ENCODE results near the gene PCDHA1.
"Not testable (repeated sequence)": the region's sequence is repeated elsewhere in the genome, so short reads cannot be mapped to it uniquely, and the experiment has no call there.

The PCDHA1 gene

DNA sequence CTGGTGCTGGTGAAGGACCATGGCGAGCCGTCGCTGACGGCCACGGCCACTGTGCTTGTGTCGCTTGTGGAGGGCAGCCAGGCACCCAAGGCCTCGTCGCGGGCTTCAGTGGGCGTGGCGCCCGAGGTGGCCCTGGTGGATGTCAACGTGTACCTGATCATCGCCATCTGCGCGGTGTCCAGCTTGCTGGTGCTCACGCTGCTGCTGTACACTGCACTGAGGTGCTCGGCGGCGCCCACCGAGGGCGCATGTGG lies 72.0 kb downstream of the PCDHA1 start:
- no peak for TF ChIP-seq ZFX (IDR thresholded peaks at IDR 0.05; ENCODE audit: borderline replicate concordance)
- TF ChIP-seq, protein P1, sequence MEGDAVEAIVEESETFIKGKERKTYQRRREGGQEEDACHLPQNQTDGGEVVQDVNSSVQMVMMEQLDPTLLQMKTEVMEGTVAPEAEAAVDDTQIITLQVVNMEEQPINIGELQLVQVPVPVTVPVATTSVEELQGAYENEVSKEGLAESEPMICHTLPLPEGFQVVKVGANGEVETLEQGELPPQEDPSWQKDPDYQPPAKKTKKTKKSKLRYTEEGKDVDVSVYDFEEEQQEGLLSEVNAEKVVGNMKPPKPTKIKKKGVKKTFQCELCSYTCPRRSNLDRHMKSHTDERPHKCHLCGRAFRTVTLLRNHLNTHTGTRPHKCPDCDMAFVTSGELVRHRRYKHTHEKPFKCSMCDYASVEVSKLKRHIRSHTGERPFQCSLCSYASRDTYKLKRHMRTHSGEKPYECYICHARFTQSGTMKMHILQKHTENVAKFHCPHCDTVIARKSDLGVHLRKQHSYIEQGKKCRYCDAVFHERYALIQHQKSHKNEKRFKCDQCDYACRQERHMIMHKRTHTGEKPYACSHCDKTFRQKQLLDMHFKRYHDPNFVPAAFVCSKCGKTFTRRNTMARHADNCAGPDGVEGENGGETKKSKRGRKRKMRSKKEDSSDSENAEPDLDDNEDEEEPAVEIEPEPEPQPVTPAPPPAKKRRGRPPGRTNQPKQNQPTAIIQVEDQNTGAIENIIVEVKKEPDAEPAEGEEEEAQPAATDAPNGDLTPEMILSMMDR (IDR thresholded peaks at IDR 0.05) = no peak
- no peak overlapping the region for H3K27ac ChIP-seq

DNA sequence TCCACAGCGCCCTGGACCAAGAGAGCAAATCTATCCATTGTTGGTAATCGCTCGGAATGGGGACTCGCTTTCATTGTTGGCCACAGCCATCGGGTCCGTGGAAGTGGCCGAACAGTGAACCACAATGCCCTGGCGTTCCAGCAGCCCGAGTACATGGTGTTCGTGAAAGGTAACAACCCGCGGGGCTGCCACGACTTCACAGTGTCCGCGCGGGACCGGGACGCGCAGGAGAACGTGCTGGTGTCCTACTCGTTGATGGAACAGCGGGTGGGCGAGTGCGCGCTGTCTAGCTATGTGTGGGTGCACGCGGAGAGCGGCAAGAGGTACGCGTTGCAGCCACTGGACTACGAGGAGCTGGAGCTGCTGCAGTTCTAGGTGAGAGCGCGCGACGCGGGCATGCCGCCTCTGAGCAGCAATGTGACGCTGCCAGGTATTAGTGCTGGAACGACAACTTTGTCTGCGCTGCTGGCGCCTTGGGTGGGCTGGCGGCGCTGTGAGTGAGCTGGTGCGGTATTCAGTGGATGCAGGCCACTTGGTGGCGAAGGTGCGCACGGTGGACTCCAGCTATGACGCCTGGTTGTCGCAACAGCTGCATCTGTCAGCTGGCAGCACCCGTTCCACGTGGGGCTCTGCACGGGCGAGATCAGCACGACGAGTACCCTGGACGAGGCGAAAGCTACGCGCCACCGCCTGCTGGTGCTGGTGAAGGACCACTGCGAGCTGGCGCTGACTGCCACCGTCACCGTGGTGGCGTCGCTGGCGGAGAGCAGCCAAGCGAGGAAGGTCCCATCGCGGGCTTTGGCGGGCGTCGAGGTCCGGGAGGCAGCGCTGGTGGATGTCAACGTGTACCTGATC lies 76.7 kb downstream of the PCDHA1 start:
- no peak for TF ChIP-seq ZFX (IDR thresholded peaks at IDR 0.05; ENCODE audit: borderline replicate concordance)
- TF ChIP-seq, protein P1 (IDR thresholded peaks at IDR 0.05) = no peak
- no peak overlapping the region for H3K27ac ChIP-seq

DNA sequence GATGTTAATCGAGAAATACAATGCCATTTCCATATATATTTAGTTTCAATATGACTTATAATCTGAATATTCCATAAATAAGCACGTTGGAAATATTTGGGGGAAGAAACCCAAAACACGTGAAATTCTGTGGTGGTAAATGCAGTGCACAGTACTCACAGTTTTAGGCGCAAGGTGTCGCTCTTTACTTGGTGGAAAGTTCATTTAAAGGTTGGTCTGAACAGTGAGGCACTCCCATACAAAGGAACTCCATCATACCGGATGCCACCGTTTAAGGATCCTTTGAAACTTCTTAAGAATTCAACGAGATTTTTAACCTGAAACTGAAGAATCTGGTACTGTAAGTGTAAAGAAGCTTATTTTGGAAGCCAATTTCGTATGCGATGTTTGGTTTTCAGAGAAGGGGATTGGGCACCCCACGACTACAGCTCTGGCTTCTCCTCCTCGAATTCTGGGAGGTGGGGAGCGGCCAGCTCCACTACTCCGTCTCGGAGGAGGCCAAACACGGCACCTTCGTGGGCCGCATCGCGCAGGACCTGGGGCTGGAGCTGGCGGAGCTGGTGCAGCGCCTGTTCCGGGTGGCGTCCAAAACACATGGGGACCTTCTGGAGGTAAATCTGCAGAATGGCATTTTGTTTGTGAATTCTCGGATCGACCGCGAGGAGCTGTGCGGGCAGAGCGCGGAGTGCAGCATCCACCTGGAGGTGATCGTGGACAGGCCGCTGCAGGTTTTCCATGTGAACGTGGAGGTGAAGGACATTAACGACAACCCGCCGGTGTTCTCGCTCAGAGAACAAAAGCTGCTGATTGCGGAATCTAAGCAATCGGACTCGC lies 83.0 kb downstream of the PCDHA1 start, which contains the start of gene PCDHA11:
Gene PCDHA11, plus strand, starts transcription at position 237 of the 834 bp plus-strand sequence. Its CDS starts 147 bp downstream, at position 384.
- H3K27ac ChIP-seq = no peak within 1 kb of the TSS
- TF ChIP-seq, protein P1 (IDR thresholded peaks at IDR 0.05) = no peak
- TF ChIP-seq ZFX (IDR thresholded peaks at IDR 0.05; ENCODE audit: borderline replicate concordance) = no peak

DNA sequence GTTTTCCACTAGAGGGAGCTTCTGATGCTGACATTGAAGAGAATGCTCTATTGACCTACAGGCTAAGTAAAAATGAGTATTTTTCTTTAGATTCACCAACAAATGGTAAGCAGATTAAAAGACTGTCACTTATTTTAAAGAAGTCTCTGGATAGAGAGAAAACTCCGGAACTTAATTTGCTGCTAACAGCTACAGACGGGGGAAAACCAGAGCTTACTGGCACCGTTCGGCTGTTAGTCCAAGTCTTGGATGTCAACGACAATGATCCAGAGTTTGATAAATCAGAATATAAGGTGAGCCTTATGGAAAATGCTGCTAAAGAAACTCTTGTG lies 83.6 kb downstream of the PCDHA1 start:
- no peak overlapping the region for H3K27ac ChIP-seq
- TF ChIP-seq, protein P1 (IDR thresholded peaks at IDR 0.05) = no peak
- TF ChIP-seq ZFX (IDR thresholded peaks at IDR 0.05; ENCODE audit: borderline replicate concordance) = no peak

DNA sequence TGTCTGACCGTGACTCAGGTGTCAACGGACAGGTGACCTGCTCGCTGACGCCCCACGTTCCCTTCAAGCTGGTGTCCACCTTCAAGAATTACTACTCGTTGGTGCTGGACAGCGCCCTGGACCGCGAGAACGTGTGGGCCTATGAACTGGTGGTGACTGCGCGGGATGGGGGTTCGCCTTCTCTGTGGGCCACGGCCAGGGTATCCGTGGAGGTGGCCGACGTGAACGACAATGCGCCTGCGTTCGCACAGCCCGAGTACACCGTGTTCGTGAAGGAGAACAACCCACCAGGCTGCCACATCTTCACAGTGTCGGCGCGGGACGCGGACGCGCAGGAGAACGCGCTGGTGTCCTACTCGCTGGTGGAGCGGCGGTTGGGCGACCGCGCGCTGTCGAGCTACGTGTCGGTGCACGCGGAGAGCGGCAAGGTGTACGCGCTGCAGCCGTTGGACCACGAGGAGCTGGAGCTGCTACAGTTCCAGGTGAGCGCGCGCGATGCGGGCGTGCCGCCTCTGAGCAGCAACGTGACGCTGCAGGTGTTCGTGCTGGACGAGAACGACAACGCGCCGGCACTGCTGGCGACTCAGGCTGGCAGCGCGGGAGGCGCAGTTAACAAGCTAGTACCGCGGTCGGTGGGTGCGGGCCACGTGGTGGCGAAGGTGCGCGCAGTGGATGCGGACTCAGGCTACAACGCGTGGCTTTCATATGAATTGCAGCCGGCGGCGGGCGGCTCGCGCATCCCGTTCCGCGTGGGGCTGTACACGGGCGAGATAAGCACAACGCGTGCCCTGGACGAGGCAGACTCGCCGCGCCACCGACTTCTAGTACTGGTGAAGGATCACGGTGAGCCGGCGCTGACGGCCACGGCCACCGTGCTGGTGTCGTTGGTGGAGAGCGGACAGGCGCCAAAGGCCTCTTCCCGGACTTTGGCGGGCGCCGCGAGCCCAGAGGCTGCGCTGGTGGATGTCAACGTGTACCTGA lies 84.6 kb downstream of the PCDHA1 start:
- TF ChIP-seq, protein P1 (IDR thresholded peaks at IDR 0.05) = no peak
- no peak for TF ChIP-seq ZFX (IDR thresholded peaks at IDR 0.05; ENCODE audit: borderline replicate concordance)
- no peak overlapping the region for H3K27ac ChIP-seq

DNA sequence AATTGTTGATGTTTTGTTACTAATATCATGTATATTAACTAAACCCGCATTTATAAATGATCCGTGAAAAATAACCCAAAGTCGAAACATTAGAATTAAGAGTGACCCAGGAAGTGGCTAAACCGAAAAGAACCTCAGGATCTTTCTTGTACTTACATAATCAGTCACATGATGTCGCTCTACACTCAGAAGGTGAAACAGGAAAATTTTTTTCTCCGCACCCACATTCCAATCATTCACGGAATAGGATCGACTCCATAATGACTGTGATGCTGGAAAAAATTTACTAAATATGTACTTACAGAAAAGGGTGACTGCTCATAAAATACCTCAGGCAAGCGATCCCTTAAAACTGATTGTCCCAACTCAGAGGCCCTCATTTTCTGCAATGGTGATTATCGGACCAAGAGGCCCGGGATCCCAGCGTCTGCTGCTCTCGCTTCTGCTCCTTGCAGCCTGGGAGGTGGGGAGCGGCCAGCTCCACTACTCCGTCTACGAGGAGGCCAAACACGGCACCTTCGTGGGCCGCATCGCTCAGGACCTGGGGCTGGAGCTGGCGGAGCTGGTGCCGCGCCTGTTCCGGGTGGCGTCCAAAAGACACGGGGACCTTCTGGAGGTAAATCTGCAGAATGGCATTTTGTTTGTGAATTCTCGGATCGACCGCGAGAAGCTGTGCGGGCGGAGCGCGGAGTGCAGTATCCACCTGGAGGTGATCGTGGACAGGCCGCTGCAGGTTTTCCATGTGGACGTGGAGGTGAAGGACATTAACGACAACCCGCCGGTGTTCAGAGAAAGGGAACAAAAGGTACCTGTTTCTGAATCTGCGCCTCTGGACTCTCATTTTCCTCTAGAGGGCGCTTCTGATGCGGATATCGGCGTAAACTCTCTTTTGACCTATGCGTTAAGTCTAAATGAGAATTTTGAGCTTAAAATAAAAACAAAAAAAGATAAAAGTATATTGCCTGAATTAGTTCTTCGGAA lies 89.4 kb downstream of the PCDHA1 start, which contains the start of gene PCDHA12:
Gene PCDHA12, plus strand, starts transcription at position 224 of the 981 bp plus-strand sequence. Its CDS starts 165 bp downstream, at position 389.
- no peak for TF ChIP-seq ZFX (IDR thresholded peaks at IDR 0.05; ENCODE audit: borderline replicate concordance)
- TF ChIP-seq, protein P1 (IDR thresholded peaks at IDR 0.05) = peak; percentile 37
- H3K27ac ChIP-seq = no peak within 1 kb of the TSS

DNA sequence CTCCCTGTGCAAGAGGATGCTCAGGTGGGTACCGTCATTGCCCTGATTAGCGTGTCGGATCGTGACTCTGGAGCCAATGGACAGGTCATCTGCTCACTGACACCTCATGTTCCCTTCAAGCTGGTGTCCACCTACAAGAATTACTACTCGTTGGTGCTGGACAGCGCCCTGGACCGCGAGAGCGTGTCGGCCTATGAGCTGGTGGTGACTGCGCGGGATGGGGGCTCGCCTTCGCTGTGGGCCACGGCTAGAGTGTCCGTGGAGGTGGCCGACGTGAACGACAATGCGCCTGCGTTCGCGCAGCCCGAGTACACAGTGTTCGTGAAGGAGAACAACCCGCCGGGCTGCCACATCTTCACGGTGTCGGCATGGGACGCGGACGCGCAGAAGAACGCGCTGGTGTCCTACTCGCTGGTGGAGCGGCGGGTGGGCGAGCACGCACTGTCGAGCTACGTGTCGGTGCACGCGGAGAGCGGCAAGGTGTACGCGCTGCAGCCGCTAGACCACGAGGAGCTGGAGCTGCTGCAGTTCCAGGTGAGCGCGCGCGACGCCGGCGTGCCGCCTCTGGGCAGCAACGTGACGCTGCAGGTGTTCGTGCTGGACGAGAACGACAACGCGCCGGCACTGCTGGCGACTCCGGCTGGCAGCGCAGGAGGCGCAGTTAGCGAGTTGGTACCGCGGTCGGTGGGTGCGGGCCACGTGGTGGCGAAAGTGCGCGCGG lies 90.8 kb downstream of the PCDHA1 start:
- H3K27ac ChIP-seq = not testable (repeated sequence)

All from 22Rv1 (cell line).